Activated T-cell treated with anti-CD3 and anti-CD28 coated beads, Interleukin-2, amount 50 U/mL, for 4 hours (primary cell): ENCODE data around the gene TCF3. TPM values are rescaled to one million over a fixed set of nuclear protein-coding genes. Genes with fewer than 3 reads are reported as not detected.
A peak's percentile ranks its signal among the peaks of the same experiment; 100 is the strongest.
"Not testable (repeated sequence)": the region's sequence is repeated elsewhere in the genome, so short reads cannot be mapped to it uniquely, and the experiment has no call there.

ENCODE experiments used
- ATAC-seq, 2 donors: fragments of 200-7000 bp; cut with Tn5 transposase; one replicate each; pipeline ENCODE4 v1.10.0; 2021
- DNase-seq: peaks from one replicate; pipeline ENCODE4 v3.0.0-alpha.2; 2020
- H3K27me3 Mint-ChIP-seq: one replicate; pipeline ENCODE4 v1.8.0; 2021; ENCODE audit warnings: low read depth, mixed read lengths
- H3K36me3 Mint-ChIP-seq: one replicate; pipeline ENCODE4 v1.8.0; 2022; ENCODE audit warnings: mixed read lengths; ENCODE audit not compliant: insufficient read depth
- H3K4me1 Mint-ChIP-seq: one replicate; pipeline ENCODE4 v1.8.0; 2021; ENCODE audit warnings: low read depth, mixed read lengths
- H3K4me3 Mint-ChIP-seq: one replicate; pipeline ENCODE4 v1.8.0; 2021; ENCODE audit warnings: mild to moderate bottlenecking, moderate library complexity, mixed read lengths
- H3K9me3 Mint-ChIP-seq: one replicate; pipeline ENCODE4 v1.8.0; 2021; ENCODE audit warnings: mixed read lengths
- total RNA-seq, 3 donors: library from RNA; stranded (reverse); gene quantifications; one replicate each; pipeline ENCODE4 v1.2.1, GENCODE V29; 2021

TCF3 gene
- total RNA-seq, 3 donors from 2014 or later = 144 to 184 (median 153) TPM

DNA sequence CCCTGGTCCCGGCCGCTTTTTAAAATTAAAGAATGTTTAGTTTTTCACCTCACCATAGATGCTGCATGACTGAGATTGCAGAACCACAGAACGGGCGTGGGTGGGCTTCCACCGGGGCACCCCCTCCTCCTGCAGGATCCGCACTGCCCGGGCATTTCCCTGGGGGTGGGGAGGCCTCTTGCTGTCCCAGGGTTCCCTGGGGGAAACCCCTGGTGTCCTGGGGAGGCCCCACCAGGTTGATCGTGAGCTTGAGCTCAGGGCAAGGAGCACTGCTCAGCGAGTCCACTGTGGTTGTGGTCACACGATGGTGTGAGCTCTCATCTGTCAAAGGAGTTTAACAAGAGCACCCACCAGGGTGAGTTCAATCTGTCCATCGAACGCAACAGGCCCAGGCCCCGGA is 11.4 kb upstream of the TCF3 start:
- H3K9me3 Mint-ChIP-seq = no peaks in the 10 kb centered on the region
- peak; percentile 41 to 50 for ATAC-seq
- peaks cover 15% of the 10 kb centered on the region for H3K4me1 Mint-ChIP-seq
- H3K4me3 Mint-ChIP-seq = no peak overlapping the region
- DNase-seq = no peak
- H3K36me3 Mint-ChIP-seq = no peaks in the 10 kb centered on the region
- peaks cover 17% of the 10 kb centered on the region for H3K27me3 Mint-ChIP-seq

DNA sequence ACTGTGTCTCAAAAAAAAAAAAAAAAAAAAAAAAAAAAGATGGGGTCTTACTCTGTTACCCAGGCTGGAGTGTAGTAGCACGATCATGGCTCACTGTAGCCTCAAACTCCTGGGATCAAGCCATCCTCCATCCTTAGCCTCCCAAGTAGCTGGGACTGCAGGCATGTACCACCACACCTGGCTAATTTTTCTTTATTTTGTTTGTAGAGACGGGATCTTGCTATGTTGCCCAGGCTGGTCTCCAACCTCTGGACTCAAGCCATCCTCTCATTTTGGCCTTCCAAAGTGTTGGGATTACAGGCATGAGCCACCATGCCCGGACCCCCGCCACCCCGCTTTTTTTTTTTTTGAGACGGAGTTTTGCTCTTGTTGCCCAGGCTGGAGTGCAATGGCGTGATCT is 10.8 kb upstream of the TCF3 start:
- not testable (repeated sequence) for ATAC-seq

DNA sequence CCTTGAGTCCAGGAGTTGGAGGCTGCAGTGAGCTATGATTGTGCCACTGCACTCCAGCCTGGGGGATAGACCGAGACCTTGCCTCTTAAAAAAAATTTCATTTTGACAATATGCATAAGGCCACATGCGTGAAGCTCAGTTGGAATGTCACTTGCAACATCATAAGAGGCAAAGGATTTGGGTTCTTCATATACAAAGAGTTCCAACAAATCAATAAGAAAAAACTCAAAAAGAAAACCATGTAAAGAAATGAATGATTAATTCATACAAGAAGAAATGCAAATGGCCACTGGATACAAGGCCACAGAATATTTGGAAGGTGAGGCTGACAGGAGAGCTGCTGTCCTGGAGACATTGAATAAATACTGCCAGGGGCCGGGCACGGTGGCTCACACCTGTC is 9.6 kb upstream of the TCF3 start:
- ATAC-seq = no peak
- peaks cover 6% of the 10 kb centered on the region for H3K4me1 Mint-ChIP-seq

More for the DNA sequence above, 10.8 kb upstream of the TCF3 start:
- Mint-ChIP-seq H3K27me3 (peaks cover 12% of the 10 kb centered on the region), H3K4me1 (peaks cover 10% of the 10 kb centered on the region)
- not testable (repeated sequence) for H3K36me3 Mint-ChIP-seq, H3K9me3 Mint-ChIP-seq, DNase-seq, H3K4me3 Mint-ChIP-seq

DNA sequence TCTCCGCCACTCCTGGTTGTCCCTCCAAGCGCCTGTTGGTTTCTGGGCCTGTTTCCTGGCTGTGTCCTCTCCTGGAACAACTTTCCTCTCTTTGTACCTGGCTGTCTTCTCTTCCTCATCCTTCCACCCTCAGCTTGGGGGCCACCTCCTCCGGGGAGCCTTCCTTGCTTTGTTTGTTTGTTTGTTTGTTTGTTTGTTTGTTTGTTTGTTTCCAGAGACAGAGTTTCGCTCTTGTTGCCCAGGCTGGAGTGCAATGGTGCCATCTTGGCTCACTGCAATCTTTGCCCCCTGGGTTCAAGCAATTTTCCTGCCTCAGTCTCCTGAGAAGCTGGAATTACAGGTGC is 6.6 kb upstream of the TCF3 start:
- Mint-ChIP-seq H3K9me3 (no peaks in the 10 kb centered on the region), H3K36me3 (no peaks in the 10 kb centered on the region), H3K4me3 (no peak overlapping the region), H3K4me1 (peaks cover 6% of the 10 kb centered on the region), H3K27me3 (peaks cover 8% of the 10 kb centered on the region)
- ATAC-seq = no peak
- DNase-seq = no peak

More for the DNA sequence above, 9.6 kb upstream of the TCF3 start:
- Mint-ChIP-seq H3K27me3 (peaks cover 8% of the 10 kb centered on the region), H3K9me3 (no peaks in the 10 kb centered on the region), H3K4me3 (no peak overlapping the region), H3K36me3 (no peaks in the 10 kb centered on the region)
- DNase-seq = no peak

DNA sequence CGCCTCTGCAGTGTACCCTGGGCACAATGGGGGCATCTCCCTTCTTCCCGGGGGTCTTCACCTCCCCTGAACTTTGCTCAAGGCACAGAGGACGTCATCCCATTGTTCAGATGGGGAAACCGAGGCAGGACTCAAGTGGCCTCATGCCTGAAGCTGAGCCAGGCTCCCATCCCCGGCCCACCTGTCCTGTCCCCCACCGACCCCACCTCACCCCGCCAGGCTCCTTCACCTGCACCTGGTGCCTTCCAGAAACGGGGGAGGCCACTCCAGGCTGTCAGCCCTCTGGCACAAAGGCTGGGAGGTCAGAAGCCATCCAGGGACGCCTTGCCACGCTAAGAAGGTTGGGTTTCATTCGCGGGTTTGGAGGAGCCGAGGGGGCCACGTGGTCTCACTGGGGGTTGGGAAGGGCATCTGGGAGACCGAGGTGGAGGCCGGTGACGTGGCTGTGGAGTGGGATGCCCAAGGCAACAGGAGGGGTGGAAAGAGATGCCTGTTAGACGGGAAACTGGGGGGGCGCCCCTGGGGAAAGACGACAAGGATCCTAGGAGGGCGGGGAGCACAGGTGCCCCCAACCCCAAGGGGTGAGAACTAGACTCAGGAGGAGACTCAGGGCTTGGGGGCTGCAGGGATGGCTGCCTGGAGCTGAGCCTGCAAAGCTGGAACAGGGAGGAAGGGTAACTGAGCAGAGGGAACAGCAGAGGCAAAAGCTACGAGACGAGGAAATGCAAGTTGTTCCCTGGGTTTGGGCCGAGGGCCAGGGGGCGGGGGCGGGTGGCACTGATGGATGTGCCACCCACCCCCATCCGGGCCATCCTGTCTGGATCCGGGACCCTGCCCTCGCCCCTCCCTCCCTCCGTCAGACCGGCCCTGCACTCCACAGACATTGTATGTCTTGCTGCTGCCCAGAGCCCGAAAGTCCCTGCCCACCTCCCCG is 6.0 kb upstream of the TCF3 start:
- H3K36me3 Mint-ChIP-seq = no peaks in the 10 kb centered on the region
- H3K9me3 Mint-ChIP-seq = no peaks in the 10 kb centered on the region
- DNase-seq = no peak
- ATAC-seq = no peak
- H3K4me1 Mint-ChIP-seq = peaks cover 6% of the 10 kb centered on the region
- H3K4me3 Mint-ChIP-seq = no peak overlapping the region
- peaks cover 8% of the 10 kb centered on the region for H3K27me3 Mint-ChIP-seq

DNA sequence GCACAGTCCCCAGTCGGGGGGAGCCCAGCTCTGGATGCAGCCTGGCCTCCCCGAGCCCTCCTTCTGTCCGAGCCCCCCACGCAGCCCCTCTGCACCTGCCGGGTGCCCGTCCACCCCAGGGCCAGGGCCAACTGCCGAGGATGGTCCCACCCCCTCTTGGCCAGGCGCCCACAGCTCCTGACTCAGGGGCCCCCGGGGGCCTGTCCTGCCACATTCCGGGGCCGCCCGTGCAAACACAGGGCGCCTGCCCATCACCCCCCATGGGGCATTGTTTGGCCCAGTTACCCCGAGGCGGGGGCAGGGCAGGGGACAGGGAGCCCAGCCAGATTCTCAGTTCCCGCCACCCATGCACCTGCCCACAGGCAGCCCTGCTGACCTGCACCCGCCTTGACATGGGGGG is 5.3 kb upstream of the TCF3 start:
- H3K27me3 Mint-ChIP-seq = peaks cover 8% of the 10 kb centered on the region
- H3K4me1 Mint-ChIP-seq = peaks cover 8% of the 10 kb centered on the region
- H3K36me3 Mint-ChIP-seq = no peaks in the 10 kb centered on the region
- H3K4me3 Mint-ChIP-seq = no peak overlapping the region
- ATAC-seq (no peak), DNase-seq (no peak)
- H3K9me3 Mint-ChIP-seq = no peaks in the 10 kb centered on the region

DNA sequence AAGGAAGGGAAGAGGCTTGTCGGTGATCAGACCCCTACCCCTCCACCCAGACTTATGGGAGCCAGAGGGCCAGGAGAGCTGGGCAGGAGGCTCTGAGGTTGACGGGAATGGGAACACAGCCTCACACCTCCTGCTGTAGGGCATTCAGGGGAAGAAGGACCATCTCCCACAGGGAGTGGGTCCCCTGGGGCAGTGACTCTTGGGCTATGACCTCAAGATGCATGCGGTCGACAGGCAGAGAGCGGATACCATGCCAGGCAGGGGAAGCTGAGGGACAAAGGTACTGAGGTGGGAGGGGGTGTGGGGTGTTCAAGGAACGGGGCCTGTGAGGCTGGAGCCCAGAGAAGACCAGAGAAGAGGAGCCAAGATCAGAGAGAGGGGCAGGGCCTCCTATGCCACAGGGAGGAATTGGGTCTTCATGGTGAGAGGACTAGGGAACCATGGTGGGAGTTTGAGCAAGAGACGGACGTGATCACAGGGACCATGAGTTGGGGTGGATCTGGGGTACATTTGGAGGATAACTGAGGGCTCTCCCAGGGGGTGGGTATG is 4.6 kb upstream of the TCF3 start:
- peaks cover 7% of the 10 kb centered on the region for H3K27me3 Mint-ChIP-seq
- no peak overlapping the region for H3K4me3 Mint-ChIP-seq
- no peaks in the 10 kb centered on the region for H3K9me3 Mint-ChIP-seq
- no peaks in the 10 kb centered on the region for H3K36me3 Mint-ChIP-seq
- ATAC-seq (no peak), DNase-seq (no peak)
- H3K4me1 Mint-ChIP-seq = peaks cover 7% of the 10 kb centered on the region

DNA sequence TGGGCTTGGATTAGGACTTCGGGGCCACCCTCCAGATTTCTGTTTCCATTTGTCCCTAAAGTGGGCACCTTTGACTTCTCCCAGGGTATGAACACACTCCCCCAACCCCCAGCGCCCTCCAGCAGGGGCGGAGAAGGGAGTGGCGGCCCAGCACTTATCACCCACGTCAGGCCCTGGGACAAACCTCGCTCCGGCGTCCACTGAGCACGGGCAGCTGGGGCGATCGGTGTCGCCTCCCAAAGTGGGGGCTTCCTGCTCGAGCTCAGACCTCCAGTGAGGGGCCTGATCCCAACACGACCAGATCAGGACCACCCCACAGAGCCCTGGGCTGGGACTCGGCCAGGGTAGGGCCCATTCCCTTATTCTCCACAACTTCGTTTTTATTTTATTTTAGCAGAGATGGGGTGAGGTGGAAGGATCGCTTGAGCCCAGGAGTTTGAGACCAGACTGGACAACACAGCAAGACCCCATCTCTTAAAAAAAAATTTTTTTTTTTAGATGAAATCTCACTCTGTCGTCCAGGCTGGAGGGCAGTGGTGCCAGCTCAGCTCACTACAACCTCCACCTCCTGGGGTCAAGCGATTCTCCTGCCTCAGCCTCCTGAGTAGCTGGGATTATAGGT is 3.7 kb upstream of the TCF3 start:
- Mint-ChIP-seq H3K4me1 (peaks cover 5% of the 10 kb centered on the region), H3K4me3 (no peak overlapping the region), H3K27me3 (peaks cover 6% of the 10 kb centered on the region), H3K36me3 (no peaks in the 10 kb centered on the region), H3K9me3 (no peaks in the 10 kb centered on the region)
- DNase-seq (no peak), ATAC-seq (no peak)

DNA sequence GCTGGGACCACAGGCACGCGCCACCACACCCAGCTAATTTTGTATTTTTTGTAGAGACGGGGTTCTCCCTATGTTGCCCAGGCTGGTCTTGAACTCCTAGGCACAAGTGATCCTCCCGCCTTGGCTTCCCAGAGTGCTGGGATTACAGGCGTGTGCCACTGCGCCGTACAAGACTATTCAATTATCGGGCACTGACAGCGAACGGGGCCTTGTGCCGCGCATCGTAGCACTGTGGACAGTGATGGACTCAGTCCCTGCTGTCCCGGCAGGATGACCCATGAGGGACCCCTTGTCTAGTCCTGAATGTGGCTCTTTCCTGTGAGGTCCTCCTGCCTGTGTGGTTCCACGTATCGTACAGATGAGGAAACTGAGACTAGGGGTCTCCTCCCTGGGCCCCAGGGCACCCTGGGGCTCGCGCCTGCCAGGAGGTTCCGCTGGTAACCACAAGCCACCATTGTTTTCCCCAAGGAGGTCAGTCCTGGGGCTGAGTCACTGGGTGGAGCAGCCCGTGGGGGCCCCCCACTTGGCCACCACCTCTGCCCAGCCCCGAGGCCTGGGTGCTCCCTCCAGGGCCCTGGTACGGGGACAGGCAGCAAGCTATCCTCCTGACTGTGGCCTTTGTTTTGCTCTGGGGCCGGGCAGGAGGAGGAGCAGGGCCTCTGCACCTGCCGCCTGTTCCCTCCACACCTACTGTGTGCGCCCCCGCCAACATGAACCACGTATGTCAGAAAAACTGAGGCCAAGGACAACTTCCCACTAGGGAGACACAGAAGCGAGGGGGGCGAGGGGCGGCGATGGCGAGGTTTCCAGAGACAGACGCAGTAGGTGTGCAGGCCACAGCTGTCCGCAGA is 2.9 kb upstream of the TCF3 start:
- Mint-ChIP-seq H3K4me1 (peaks cover 10% of the 10 kb centered on the region), H3K36me3 (no peaks in the 10 kb centered on the region), H3K27me3 (peaks cover 6% of the 10 kb centered on the region), H3K9me3 (no peaks in the 10 kb centered on the region), H3K4me3 (no peak overlapping the region)
- ATAC-seq = no peak
- DNase-seq = no peak

DNA sequence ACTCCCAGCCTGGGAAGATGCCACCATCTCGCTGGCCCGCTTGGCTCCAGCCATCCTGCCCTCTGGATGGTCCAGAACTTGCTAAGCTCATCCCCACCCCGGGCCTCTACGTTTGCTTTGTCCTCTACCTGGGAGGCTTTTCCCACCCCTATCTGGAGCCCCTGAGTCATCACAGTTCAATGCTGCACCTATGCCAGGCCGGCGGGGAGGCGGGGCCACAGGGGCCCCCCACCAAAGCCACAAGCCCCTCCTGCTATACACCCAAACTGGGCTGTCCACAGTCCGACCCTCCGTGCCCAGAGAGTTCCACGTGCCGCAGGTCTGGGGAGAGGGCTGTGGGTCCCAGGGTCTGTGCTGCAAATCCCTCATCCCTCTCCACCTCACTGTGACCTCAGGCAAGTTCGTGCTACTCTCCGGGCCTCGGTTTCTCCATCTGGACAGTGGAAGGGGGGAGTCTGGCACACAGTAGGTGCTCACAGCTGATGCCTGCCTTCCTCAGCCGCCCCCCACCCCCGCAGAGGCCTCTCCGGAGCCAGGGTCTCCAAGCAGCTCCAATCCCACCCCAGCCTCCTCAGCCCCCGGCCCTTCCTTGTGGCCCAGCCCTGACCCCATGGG is 1.9 kb upstream of the TCF3 start:
- no peaks in the 10 kb centered on the region for H3K9me3 Mint-ChIP-seq
- peaks cover 16% of the 10 kb centered on the region for H3K4me1 Mint-ChIP-seq
- ATAC-seq (no peak), DNase-seq (no peak)
- peaks cover 6% of the 10 kb centered on the region for H3K27me3 Mint-ChIP-seq
- H3K36me3 Mint-ChIP-seq = no peaks in the 10 kb centered on the region
- H3K4me3 Mint-ChIP-seq = no peak overlapping the region

DNA sequence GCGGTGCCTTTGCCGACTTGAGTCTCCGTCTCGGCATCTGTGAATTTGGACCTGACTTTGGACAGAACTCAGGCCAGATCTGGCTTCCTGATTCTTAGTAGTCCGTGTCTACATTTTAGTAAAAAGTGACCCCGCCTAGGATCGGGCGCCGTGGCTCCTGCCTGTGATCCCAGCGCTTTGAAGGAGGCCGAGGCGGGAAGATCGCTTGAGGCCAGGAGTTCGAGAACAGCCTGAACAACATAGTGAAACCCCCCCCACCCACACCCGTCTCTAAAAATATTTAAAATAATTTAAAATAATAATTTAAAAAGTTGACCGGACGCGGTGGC is 849 bp upstream of the TCF3 start:
- no peak for ATAC-seq
- no peaks in the 10 kb centered on the region for H3K9me3 Mint-ChIP-seq
- peaks cover 3% of the 10 kb centered on the region for H3K27me3 Mint-ChIP-seq
- no peak for DNase-seq
- peaks cover 2% of the 10 kb centered on the region for H3K36me3 Mint-ChIP-seq
- H3K4me1 Mint-ChIP-seq = peaks cover 22% of the 10 kb centered on the region
- H3K4me3 Mint-ChIP-seq = peak overlapping the region; percentile 78

DNA sequence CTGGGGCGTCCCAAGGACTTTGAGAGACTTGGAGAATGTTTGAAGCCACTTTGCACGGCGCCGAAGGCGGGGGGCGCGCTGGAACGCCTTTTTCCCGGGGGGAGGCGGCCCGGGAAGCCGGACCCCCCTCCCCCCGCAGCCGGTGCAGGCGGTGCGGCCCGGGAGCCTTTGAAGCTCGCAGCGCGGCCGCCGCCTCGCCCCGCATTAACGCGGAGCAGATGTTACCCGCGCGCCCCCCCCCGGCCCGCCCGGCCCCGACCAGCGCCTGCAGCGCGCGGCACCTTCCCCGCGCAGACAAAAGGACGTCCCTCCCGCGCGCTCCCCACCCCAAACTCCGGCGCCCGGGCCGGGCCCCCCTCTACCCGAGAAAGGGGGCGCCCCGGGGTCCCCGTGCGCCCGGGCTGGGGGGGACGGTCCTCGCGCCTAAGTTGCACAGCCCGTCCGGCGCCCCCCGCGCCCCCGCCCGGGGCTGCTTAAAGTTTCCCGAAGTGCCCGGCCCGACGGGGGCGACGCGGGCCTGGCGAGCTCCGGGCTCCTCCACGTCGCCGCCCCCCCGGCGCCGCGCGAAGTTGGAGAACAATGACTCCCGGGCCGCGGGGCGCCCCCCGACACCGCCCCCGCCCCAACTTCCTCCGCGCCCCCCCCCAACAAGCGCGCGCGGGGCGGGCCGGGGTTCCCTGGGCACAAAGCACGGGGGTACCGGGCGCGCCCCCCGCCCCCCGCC is 685 bp downstream of the TCF3 start:
- Mint-ChIP-seq H3K4me3 (peak overlapping the region; percentile 90), H3K4me1 (peaks cover 22% of the 10 kb centered on the region), H3K27me3 (no peaks in the 10 kb centered on the region), H3K9me3 (no peaks in the 10 kb centered on the region), H3K36me3 (peaks cover 2% of the 10 kb centered on the region)
- DNase-seq (peak; percentile 42), ATAC-seq (peak; percentile 5 to 9)
